Measurements from ENCODE around the gene NCAM1. TPM values are rescaled to one million over a fixed set of nuclear protein-coding genes. Genes with fewer than 3 reads are reported as not detected.

Gene NCAM1
- total RNA-seq, 1 donor from 2014 or later = 4.2 TPM

DNA sequence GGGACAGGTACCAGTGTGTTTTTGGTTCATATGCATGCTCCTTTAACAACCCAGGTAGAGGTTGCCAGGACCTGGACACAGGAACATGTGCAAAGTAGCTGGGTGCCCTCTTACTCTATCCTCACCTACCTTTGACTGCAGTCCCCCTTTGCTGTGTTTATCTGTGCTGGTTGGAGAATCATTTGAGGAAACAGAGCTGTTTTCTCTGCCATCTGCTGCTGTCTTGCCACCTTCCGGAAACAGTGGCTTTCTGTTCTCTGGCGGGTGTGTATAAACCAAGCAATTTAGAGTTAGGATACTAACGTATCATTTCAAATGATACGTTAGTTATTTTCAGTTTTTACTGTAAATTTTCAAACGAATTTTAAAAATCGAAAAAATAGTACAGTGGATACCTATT, 181.3 kb downstream of the NCAM1 start:
- ATAC-seq = no peak
- Histone ChIP-seq H3K36me3 (no peaks in the 10 kb centered on the region), H3K27ac (no peak overlapping the region), H3K9me3 (no peaks in the 10 kb centered on the region), H3K4me1 (no peaks in the 10 kb centered on the region), H3K27me3 (peaks cover 25% of the 10 kb centered on the region), H3K4me3 (no peak overlapping the region)
- no peak for DNase-seq
- TF ChIP-seq, protein P1, sequence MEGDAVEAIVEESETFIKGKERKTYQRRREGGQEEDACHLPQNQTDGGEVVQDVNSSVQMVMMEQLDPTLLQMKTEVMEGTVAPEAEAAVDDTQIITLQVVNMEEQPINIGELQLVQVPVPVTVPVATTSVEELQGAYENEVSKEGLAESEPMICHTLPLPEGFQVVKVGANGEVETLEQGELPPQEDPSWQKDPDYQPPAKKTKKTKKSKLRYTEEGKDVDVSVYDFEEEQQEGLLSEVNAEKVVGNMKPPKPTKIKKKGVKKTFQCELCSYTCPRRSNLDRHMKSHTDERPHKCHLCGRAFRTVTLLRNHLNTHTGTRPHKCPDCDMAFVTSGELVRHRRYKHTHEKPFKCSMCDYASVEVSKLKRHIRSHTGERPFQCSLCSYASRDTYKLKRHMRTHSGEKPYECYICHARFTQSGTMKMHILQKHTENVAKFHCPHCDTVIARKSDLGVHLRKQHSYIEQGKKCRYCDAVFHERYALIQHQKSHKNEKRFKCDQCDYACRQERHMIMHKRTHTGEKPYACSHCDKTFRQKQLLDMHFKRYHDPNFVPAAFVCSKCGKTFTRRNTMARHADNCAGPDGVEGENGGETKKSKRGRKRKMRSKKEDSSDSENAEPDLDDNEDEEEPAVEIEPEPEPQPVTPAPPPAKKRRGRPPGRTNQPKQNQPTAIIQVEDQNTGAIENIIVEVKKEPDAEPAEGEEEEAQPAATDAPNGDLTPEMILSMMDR (IDR thresholded peaks at IDR 0.05) = no peak
- intact Hi-C loops (cut with DNase I) = no loop called here

DNA sequence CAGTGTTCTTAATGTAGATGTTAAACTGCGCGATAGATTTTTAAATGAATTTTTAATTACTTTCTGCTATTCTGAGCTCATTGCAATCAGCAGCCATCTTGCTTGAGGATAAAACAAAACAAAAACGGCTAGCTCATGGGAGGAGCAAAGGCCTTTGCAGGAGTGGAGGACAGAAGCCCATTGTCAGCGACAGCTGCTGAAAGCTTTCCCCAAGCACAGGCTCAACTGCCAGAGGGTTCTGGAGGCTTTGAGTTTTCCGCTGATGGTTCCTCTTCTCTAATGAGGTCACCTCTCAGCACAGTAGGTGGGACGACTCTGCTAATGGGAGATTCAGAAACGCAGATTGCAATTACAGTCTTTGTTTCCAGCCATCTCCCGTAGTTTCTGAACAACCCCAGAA, 186.0 kb downstream of the NCAM1 start:
- Histone ChIP-seq H3K9me3 (no peaks in the 10 kb centered on the region), H3K27ac (no peak overlapping the region), H3K4me1 (no peaks in the 10 kb centered on the region), H3K4me3 (no peak overlapping the region), H3K27me3 (peaks cover 19% of the 10 kb centered on the region), H3K36me3 (no peaks in the 10 kb centered on the region)
- TF ChIP-seq, protein P1 (IDR thresholded peaks at IDR 0.05) = no peak
- ATAC-seq (no peak), DNase-seq (no peak)
- intact Hi-C loops (cut with DNase I) = no loop called here

DNA sequence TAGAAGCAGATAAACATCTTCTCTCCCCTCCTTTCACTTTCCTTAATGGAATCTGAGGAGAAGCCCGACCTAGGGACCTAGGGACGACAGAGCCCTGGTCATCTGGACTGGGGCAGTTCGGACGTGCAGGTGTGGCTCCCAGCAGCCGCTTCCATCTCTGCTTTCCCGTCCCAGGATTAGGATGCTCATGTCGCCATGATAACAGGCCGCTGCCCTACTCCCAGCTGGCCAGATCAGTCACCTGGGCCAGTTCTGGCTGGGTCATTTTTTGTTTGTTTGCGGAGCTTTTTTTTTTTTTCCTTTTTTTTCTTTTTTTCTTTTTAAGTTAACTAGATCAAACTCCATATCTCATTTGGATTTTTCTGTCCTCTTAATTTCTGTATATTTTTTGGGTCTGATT, 186.9 kb downstream of the NCAM1 start:
- DNase-seq = no peak
- Histone ChIP-seq H3K4me1 (no peaks in the 10 kb centered on the region), H3K27me3 (peaks cover 15% of the 10 kb centered on the region), H3K36me3 (no peaks in the 10 kb centered on the region), H3K9me3 (no peaks in the 10 kb centered on the region), H3K27ac (no peak overlapping the region), H3K4me3 (no peak overlapping the region)
- TF ChIP-seq, protein P1 (IDR thresholded peaks at IDR 0.05) = no peak
- intact Hi-C loops (cut with DNase I) = no loop called here
- no peak for ATAC-seq

DNA sequence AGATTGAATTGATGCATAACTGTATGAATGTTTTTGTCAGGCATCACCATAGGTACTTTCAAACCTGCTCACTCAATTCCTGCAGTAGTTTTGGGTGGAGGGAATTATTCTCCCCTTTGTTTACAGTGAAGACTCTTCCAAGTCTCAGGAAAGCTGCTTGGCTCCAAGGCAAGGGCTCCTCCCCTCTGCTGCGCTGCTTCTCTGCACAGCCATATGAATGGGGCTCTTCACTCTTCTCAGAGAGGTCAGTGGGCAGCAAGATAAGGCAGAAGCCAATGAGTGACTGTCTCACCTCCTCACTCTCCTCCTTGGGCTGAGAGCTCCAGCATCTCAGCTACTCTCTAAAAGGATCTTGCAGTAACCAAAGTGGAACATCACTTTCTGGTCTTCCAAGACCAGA, 187.4 kb downstream of the NCAM1 start:
- no peak overlapping the region for H3K4me3 ChIP-seq
- peaks cover 10% of the 10 kb centered on the region for H3K27me3 ChIP-seq
- TF ChIP-seq, protein P1 (IDR thresholded peaks at IDR 0.05) = no peak
- no peaks in the 10 kb centered on the region for H3K9me3 ChIP-seq
- intact Hi-C loops (cut with DNase I) = no loop called here
- H3K4me1 ChIP-seq = no peaks in the 10 kb centered on the region
- no peaks in the 10 kb centered on the region for H3K36me3 ChIP-seq
- no peak for DNase-seq
- H3K27ac ChIP-seq = no peak overlapping the region
- no peak for ATAC-seq

DNA sequence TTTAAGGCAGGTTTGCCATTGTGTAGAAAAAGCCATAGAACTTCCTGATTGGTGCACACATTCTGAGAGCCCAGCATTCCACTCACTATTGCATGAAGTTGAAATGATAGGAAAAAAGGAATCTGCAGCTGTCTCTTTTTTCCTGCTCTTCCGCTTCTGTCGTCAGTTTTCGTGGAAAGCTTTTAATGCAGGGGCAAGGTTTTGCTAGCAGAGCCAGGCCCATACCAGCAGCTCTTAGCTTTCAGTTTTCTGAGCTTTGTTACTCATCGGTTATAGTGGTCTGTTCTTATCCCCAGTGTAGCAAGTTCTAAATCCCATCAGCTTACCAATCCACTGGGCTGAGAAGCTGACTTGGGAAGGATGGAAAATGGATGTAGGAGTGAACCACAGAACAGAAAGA, 190.3 kb downstream of the NCAM1 start:
- ATAC-seq (no peak), DNase-seq (no peak)
- Histone ChIP-seq H3K4me3 (no peak overlapping the region), H3K27me3 (peaks cover 10% of the 10 kb centered on the region), H3K27ac (no peak overlapping the region), H3K9me3 (no peaks in the 10 kb centered on the region), H3K36me3 (no peaks in the 10 kb centered on the region), H3K4me1 (no peaks in the 10 kb centered on the region)
- TF ChIP-seq, protein P1 (IDR thresholded peaks at IDR 0.05) = no peak
- intact Hi-C loops (cut with DNase I) = no loop called here

DNA sequence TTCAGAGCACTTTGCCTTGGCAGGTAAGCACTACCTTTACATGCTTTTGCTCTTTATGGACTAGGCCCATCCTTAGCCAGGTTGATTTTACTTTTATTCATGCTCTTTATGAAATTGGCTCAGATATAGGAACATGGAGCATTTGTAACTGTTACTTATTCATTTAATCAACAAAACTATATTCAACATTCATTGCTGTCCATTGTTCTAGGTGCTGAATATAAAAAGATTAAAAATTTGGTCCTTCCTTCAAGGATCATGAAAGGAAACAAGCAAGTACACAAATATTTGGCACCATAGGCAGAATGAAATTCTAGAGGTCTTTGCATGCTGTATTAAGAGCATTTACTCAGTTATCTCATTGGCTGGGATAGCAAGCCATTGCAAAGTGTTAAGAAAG, 191.3 kb downstream of the NCAM1 start:
- H3K9me3 ChIP-seq = no peaks in the 10 kb centered on the region
- peaks cover 10% of the 10 kb centered on the region for H3K27me3 ChIP-seq
- H3K4me3 ChIP-seq = no peak overlapping the region
- H3K4me1 ChIP-seq = no peaks in the 10 kb centered on the region
- DNase-seq (no peak), ATAC-seq (no peak)
- TF ChIP-seq, protein P1 (IDR thresholded peaks at IDR 0.05) = no peak
- no peaks in the 10 kb centered on the region for H3K36me3 ChIP-seq
- intact Hi-C loops (cut with DNase I) = no loop called here
- H3K27ac ChIP-seq = no peak overlapping the region

Measured in upper lobe of right lung (tissue), 1 donor.